Activated CD4-positive, alpha-beta T cell treated with anti-CD3 and anti-CD28 coated beads, Interleukin-2, amount 50 U/mL, for 4 hours (primary cell): Measurements from ENCODE around the gene KATNAL1.

Experiments
- DNase-seq, 2 experiments: peaks; one replicate each; pipeline ENCODE4 v3.0.0-alpha.2; 2020

Gene KATNAL1

GRCh38 chr13:30307194-30307970 is at the start of gene KATNAL1:
Gene KATNAL1 (minus strand): TSS chr13:30307551. CDS start chr13:30283777, 23,774 bp downstream.
- peak; percentile 48 to 52 for DNase-seq

DNA sequence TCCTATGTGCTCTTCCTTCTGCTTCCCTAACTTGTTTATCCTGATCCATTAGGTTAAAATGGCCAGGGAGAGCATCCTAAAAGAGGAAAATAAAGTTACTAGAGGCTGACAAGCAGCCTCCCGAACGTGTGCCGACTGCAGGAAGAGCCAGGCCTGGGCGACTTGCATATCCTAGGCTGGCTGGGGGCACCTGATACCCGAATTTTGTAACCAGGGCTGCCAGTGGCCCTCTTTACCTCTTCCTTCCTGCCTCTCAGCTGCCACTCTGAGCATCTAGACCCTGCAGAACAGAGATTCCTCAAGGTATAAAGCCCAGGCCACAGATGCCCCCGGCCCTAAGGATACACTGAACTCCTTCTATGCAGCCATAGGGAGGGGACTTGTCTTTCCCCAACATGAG is 48.5 kb upstream of the KATNAL1 start:
- DNase-seq, result no peak

- no peak for DNase-seq
Observed at GRCh38 chr13:30355384-30355699, 48.0 kb upstream of the KATNAL1 start.

DNA sequence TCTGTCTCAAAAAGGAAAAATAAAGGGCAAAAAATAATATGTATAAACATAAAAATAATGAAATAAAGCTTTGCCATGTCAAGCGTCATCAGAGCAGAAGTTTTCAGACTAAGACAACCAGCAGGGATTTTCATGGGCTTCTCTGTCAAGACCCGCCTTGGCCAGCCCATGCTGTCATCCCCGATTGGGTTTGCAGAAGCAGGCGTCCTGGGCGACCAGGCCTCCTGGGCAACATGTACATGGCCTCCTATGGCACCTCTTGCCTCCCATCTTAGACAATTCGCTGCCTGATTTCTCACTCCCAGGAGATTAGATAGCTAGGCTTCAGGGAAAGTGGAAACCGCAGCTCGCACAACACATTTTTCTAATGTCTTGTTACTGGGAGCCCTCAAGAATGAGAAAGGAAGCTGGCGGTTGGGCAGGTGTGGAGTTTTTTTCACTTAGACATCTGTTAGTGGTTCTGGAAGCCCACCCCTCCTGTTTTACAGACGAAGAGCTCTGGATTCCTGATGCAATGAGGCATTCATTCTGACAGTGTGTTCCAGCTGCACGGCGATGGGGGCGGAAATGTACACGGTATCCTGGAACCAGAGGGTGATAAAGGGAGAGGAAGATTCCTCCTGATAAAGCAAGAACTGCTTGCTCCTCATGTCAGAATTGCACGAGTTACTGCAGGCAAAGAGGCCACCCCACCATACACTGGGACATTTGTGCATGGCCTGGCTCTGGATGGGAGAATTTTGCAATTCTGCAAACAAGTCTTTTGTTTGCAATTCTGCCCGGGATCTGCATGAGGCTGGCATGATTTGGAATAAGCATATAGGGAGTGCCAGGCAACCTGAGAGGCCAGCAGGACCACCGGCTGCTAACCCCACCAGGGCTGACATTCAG is 47.4 kb upstream of the KATNAL1 start:
- no peak for DNase-seq

DNA sequence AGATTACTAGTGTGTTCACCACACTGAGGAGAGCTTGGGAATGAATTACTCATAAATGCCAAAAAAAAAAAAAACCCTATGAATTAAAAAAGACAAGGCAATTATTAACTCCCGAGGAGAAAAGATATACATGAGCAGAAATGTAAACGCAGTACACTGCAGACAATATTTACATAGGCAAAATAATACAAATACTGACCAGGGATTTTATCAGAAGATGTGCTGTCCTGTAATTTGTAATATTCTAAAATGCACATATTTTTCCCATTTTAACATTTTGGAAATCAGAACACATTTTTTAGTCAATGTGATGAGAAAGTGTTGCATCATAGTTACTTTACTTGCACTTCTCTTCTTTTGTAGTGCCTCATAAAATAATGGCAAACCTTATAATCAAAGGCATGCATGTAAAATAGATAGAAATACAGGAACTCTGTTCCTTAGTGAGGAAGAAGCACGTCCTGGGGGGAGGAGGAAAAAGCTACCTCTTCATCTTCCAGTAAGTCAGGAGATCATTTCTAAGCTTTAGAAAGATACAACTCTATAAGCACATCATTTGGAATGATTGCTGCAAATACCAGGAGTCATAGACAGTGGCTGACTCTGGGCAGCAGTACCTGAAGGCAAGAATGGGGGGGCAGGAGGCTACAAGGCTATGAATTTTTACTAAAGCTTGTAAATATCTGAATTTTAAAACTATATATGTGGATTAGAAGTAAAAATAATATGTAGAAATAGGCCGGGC is 46.3 kb upstream of the KATNAL1 start:
- DNase-seq, result no peak

- DNase-seq, result no peak
Observed at GRCh38 chr13:30353060-30353459, 45.7 kb upstream of the KATNAL1 start.

- DNase-seq, result no peak
Observed at GRCh38 chr13:30352121-30352520, 44.8 kb upstream of the KATNAL1 start.

- no peak for DNase-seq
Observed at GRCh38 chr13:30346789-30347167, 39.4 kb upstream of the KATNAL1 start.

DNA sequence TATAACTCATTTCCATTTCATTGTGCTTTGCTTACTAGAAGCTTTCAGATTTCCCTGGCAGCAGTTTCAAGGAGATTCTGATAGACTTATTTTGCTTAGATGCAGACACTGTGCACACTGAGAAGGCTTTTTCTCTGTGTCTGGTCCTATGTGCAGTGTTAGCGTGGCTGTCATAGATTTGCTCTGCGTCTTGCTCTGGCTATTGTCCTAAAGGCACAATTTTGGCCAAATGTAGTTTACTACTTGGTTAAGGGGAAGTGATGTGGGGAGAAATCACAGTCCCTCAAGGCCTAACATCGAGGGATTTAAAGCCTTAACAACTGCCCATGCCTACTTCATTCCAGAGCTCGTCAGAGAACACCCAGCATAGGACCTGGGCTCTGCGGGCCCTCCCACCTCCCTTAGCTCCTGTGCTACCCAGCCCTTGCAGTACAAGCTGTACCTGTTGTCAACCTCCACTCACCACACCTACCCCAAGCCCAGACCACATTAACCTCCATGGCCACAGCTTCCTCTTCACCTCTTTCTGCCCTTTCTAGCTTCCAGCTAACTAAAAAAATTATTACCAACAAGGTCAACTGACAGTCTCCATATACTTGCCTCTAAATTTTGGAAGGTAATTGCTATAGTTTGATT is 38.9 kb upstream of the KATNAL1 start:
- peak; percentile 20 to 38 for DNase-seq

DNA sequence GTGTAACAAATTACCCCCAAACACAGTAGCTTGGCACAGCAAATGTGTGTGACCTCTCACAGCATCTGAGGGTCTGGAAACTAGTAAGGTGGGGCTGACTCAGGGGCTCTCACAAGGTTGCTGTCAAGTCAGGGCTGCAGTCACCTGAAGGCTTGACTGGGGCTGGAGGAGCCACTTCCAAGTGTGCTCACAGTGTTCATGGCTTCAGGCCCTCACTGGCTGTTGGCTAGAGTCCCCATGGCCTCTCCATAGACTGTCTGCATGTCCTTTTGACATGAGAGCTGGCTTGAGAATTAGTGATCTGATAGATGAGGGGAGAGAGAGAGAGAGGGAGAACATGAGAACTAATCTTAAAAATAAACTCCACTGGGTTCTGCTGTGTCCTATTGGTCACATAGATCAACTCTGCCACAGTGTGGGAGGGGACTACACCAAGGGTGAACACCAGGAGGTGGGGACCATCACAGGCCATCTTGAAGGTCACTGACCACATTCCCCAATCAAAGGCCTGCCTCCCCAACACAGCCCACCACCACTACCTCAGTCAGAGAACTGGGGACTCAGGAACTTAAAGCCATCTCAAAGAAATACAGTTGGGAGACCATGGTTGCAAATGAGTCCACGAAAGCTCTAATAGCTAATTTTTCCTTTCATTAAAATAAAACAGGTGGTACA is 38.2 kb upstream of the KATNAL1 start:
- no peak for DNase-seq

DNA sequence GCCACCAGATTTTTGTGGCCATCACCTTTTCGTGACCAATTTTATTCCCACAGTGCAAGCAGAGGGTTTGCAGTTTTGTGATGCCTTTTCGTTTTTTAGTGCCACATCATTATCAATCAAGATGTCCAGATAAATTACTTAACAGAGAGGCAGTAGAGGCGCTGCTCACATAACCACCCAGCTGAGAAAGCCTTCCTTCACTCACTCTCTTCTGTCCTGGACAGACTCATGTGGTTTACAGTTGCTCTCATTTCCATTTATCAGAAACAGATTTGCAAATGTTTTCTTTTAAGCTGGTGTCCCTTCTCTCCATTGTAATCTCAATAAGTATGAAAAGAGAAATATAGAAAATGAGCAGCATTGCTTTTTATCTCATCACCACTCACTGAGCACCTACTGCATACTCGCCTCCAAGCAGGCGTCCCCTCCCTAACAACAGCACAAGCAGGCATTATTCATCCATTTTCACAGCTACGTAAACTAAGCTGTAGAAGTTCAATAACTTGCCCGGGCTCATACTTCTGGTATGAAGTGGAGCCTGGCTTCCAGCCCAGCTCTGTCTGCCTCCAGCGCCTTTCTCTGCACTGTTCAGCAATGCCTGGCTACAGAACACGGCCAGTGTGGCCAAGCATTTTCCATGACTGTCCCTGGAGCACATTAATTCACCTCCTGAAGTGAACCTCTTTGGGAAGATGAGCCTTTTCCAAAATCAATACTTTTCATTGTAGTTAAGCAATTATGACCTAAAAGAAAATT is 34.6 kb upstream of the KATNAL1 start:
- DNase-seq, result no peak

DNA sequence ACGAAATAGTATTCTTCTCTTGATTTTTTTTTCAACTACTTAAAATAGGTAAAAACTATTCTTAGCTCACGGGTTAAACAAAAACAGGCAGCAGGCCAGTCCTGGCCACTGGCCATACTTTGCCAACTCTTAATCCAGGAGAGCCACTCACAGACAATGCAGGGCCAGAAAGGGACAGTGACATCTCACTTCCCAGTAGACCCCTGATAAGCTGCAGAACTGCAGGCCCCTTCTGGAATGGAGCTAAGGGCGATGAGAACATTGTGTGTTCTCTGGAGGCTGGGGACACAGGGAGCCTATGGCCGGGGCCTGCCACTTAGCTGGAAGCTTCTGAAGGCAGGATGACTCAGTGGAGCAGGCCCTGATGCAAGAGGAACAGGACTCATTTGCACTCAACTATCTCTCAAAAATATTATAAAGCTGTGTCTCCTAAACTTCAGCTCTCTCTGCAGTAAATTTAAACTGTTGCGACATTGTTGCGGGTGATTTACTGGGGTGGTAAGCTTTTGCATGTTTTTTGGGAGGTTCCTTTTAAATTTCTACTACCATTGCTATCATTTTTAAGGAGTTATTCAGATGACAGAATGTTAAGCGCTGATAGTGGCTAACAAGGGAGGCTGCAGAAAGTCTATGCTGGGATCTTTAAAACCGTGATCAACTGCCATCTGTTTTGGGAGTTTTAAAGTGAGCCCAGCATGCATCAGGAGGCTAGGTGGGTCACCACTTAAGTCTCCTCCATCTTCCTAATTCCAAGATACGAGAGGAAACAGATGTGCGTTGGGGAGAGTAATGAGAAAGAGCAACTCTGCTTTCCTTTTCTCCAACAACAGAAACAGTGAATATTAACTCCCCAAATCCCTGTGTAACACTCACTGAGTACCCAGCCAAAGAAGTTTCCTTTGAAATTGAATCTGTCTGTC is 33.2 kb upstream of the KATNAL1 start:
- DNase-seq, result no peak

DNA sequence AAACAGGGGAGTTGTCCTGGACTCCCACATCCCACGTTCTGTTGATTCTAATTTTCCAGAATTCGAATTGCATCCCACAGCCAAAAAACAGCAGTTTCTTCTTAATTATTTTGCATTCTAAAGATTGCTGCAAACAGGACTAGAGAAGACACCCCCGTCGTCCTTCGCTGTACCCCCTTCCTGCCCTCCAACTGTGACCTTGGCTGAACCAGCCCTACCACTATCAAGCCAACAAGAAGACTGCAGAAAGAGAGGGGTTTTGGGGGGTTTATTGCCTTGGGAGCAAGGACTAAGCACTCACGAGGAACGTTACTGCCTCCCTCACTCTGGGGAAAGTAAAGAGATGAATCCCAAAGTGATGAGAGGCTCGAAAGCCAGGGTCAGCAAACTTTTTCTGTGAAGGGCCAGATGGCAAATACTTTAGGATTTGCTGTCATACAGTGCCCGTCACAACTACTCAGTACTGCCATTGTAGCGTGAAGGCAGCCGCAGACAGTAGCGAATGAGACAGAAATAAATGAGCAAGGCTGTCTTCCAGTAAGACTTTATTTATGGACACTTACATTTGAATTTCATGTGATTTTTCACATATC is 32.5 kb upstream of the KATNAL1 start:
- no peak for DNase-seq

DNA sequence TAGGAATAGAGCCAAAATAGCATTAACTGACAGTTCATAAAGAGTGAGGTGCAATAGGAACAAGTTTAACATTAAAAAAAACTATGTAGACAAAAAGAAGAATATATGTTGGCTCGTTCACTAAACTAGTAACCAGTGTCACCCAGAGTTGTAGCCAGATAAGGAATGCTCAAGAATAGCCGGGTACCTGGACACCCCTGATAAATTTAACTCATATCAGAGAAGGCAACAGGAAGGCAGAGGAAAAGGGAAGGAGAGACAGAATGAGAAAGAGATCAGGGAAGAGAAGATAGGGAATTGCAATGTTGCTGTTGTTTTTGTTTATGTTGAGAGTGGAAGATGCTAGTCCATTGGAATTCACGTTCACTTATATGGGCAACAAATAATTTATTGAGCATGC is 31.6 kb upstream of the KATNAL1 start:
- DNase-seq, result no peak

- no peak for DNase-seq
Observed at GRCh38 chr13:30338331-30338851, 31.0 kb upstream of the KATNAL1 start.

DNA sequence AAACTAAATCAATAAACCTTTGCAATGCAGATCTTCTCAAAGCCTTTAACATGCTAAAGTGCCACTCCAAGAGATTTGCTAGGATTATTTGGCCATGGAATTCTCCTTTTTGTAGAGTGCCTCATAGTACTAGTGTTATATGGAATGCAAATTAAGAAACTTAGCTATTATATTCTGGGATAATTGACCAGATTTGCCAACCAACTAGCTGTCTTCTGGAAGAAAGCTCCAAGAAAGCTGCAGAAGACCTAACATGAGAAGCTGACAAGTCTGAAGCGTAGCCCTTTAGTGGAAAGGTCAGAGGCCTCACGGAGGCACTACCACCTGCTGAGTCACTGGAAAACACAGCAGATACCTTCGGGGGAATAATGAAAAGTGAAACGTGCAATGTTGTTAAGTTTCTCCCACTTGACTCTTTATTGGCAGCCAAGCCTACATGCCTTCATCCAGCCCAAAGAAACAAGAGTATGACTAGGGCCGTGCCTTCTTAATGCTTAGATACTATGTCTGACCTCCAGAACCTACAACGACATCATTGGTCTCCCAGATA is 29.8 kb upstream of the KATNAL1 start:
- no peak for DNase-seq

- no peak for DNase-seq
Observed at GRCh38 chr13:30334663-30335386, 27.5 kb upstream of the KATNAL1 start.

DNA sequence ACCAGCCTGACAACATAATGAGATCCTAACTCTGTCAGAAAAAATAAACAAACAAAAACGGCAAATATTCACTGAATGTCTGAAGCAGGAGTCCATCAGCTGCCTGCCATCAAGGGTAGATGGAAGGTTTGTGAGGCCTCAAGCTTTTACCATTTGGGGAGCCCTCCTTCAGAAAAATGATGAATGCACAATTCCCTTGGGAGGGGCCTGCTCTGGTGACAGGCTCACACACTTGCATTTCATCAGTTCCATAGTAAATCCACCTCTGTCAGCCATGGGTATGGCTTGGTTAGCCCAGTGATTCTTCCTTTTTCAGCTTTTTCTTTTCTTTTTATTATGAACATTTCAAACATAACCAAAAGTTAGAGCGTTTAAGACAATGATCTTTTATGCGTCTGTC is 26.3 kb upstream of the KATNAL1 start:
- no peak for DNase-seq
